C4-2B (cell line): Measurements from ENCODE around the gene MRPL20.

Source experiments
- H3K27ac ChIP-seq: fragments of 450-650 bp; 2 replicates; pipeline ENCODE4 v1.5.1; 2017
- CTCF ChIP-seq: fragments of 450-650 bp; conservative IDR thresholded peaks from 2 replicates; pipeline ENCODE4 v1.5.1; 2017; ENCODE audit warnings: mild to moderate bottlenecking
- ZFX ChIP-seq: fragments of 450-650 bp; IDR thresholded peaks from 2 replicates; pipeline ENCODE4 v1.6.1; 2017

Gene MRPL20

DNA sequence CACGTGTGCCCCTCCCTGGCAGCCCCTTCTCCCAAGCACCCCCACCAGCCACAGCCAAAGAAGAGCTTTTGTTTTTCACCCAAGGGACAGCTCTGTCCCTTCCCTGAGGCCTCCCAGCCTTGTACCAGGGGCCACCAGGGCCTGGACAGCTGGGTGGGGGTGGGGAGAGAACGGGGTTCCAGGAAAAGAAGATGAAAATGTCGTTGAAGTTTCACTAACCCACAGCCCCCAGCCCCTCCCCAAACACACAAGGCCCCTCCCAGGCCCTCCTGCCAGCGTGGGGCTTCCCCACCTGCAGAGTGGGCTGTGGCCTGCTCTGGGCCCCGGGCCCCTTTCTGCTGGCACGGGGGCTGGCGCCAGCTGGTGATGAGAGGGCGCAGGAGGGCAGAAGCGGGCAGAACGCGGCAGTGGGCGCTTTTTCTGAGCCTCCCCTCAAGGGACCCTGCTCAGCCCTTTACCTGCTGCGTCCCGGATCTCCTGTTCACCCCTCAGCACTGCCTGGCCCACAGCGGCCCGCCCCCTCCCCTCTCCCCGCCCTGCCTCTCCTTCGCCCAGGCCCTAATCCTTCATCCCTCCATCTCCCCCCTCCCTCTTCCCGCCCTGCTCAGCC lies 19.5 kb upstream of the MRPL20 start:
- no peak overlapping the region for H3K27ac ChIP-seq
- TF ChIP-seq CTCF (no peak), ZFX (no peak)

GRCh38 chr1:1425753-1426495 lies 18.8 kb upstream of the MRPL20 start:
- TF ChIP-seq CTCF (no peak), ZFX (no peak)
- no peak overlapping the region for H3K27ac ChIP-seq

DNA sequence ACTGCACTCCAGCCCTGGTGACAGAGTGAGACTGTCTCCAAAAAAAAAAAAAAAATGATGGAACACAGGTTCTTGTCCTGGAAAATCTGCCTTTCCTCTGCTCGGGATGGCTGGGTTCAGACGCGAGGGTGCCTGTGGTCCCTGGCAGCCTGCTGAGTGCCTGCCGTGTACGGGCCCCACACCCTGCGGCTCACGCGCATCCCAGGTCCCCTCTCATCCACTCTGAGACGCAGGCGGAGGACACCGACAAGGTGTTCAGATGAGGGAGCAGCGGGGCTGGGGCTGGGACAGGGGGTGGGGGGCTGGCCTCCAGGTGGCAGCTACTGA lies 18.3 kb upstream of the MRPL20 start:
- TF ChIP-seq CTCF, result no peak
- no peak for TF ChIP-seq ZFX
- no peak overlapping the region for H3K27ac ChIP-seq

GRCh38 chr1:1424707-1425106 lies 17.6 kb upstream of the MRPL20 start:
- H3K27ac ChIP-seq, result no peak overlapping the region
- TF ChIP-seq CTCF (no peak), ZFX (no peak)

DNA sequence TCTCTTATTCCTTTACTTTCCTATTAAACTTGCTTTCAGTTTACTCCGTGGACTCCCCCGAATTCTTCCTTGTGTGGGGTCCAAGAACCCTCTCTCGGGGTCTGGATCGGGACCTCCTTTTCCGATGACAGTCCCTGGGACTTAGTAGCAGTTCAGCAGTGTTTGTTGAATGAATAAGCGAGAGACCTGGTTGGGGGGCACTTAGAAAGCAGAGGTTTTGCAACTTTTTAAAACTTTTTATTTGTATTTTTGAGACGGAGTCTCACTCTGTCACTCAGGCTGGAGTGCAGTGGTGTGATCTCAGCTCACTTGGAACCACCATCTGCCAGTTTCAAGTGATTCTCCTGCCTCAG lies 16.1 kb upstream of the MRPL20 start:
- no peak overlapping the region for H3K27ac ChIP-seq
- TF ChIP-seq ZFX (no peak), CTCF (no peak)

DNA sequence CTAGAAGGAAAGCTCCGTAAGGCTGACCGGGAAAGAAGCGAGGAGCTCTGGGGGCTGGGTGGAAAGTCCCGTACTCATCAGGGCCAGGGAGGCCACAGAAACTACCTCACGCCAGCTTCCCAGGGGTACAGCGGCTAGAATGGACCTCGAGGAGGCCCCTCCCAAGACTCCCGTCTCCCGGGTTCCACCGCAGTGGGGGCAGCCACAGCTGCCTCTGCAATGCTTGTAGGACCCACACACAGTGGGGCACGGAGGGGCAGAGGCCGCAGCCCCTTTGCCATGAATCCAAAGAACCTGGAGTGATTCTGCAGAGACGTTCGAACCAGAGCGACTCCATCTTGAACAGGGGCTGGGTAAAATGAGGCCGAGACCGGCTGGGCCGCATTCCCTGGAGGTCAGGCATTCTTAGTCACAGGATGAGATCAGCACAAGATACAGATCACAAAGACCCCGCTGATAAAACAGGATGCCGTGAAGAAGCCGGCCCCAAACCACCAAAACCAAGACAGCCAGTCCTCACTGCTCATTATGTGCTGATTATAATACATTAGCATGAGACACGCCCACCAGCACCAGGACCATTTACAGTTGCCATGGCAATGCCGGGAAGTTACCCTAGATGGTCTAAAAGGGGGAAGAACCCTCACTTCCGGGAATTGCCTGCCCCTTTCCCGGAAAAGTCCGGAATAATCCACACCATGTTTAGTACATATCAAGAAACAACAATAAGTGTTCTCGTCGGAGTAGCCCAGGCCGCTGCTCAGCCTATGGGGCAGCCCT lies 15.6 kb upstream of the MRPL20 start:
- TF ChIP-seq CTCF (no peak), ZFX (no peak)

GRCh38 chr1:1421907-1422464 lies 14.9 kb upstream of the MRPL20 start:
- TF ChIP-seq ZFX (no peak), CTCF (no peak)
- H3K27ac ChIP-seq, result no peak overlapping the region

More for the DNA sequence above, 15.6 kb upstream of the MRPL20 start:
- H3K27ac ChIP-seq, result no peak overlapping the region
